ENCODE measurements around the gene ARHGAP44. TPM values are rescaled to one million over a fixed set of nuclear protein-coding genes. Genes with fewer than 3 reads are reported as not detected.

Gene ARHGAP44
- total and polyA plus RNA-seq, 2 of the 8 experiments (the other 6 are each of a cell fraction or from before 2014, with no cell fraction given): 6.2 to 22.2 TPM

DNA sequence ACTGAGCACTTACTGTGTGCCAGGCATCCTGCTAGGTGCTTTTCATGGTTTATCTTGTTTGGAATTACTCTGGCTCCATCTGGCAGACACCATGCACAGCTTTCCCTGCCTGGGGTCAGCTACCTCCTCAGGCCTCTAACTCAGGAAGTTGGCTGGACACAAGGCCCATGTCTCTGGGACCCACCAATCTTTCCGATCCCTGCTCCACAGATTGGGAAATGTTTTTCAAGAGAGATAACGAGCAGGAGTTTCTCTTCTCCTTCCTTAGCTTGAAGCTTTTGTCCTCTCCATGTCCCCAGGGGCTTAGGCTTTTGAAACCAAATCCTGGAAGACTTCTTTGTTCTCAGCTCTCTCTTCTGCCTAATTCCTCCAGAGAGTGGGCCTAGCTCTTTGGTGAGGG lies 240.0 kb downstream of the ARHGAP44 start (continued):
- TF ChIP-seq, protein P1, sequence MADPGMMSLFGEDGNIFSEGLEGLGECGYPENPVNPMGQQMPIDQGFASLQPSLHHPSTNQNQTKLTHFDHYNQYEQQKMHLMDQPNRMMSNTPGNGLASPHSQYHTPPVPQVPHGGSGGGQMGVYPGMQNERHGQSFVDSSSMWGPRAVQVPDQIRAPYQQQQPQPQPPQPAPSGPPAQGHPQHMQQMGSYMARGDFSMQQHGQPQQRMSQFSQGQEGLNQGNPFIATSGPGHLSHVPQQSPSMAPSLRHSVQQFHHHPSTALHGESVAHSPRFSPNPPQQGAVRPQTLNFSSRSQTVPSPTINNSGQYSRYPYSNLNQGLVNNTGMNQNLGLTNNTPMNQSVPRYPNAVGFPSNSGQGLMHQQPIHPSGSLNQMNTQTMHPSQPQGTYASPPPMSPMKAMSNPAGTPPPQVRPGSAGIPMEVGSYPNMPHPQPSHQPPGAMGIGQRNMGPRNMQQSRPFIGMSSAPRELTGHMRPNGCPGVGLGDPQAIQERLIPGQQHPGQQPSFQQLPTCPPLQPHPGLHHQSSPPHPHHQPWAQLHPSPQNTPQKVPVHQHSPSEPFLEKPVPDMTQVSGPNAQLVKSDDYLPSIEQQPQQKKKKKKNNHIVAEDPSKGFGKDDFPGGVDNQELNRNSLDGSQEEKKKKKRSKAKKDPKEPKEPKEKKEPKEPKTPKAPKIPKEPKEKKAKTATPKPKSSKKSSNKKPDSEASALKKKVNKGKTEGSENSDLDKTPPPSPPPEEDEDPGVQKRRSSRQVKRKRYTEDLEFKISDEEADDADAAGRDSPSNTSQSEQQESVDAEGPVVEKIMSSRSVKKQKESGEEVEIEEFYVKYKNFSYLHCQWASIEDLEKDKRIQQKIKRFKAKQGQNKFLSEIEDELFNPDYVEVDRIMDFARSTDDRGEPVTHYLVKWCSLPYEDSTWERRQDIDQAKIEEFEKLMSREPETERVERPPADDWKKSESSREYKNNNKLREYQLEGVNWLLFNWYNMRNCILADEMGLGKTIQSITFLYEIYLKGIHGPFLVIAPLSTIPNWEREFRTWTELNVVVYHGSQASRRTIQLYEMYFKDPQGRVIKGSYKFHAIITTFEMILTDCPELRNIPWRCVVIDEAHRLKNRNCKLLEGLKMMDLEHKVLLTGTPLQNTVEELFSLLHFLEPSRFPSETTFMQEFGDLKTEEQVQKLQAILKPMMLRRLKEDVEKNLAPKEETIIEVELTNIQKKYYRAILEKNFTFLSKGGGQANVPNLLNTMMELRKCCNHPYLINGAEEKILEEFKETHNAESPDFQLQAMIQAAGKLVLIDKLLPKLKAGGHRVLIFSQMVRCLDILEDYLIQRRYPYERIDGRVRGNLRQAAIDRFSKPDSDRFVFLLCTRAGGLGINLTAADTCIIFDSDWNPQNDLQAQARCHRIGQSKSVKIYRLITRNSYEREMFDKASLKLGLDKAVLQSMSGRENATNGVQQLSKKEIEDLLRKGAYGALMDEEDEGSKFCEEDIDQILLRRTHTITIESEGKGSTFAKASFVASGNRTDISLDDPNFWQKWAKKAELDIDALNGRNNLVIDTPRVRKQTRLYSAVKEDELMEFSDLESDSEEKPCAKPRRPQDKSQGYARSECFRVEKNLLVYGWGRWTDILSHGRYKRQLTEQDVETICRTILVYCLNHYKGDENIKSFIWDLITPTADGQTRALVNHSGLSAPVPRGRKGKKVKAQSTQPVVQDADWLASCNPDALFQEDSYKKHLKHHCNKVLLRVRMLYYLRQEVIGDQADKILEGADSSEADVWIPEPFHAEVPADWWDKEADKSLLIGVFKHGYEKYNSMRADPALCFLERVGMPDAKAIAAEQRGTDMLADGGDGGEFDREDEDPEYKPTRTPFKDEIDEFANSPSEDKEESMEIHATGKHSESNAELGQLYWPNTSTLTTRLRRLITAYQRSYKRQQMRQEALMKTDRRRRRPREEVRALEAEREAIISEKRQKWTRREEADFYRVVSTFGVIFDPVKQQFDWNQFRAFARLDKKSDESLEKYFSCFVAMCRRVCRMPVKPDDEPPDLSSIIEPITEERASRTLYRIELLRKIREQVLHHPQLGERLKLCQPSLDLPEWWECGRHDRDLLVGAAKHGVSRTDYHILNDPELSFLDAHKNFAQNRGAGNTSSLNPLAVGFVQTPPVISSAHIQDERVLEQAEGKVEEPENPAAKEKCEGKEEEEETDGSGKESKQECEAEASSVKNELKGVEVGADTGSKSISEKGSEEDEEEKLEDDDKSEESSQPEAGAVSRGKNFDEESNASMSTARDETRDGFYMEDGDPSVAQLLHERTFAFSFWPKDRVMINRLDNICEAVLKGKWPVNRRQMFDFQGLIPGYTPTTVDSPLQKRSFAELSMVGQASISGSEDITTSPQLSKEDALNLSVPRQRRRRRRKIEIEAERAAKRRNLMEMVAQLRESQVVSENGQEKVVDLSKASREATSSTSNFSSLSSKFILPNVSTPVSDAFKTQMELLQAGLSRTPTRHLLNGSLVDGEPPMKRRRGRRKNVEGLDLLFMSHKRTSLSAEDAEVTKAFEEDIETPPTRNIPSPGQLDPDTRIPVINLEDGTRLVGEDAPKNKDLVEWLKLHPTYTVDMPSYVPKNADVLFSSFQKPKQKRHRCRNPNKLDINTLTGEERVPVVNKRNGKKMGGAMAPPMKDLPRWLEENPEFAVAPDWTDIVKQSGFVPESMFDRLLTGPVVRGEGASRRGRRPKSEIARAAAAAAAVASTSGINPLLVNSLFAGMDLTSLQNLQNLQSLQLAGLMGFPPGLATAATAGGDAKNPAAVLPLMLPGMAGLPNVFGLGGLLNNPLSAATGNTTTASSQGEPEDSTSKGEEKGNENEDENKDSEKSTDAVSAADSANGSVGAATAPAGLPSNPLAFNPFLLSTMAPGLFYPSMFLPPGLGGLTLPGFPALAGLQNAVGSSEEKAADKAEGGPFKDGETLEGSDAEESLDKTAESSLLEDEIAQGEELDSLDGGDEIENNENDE (IDR thresholded peaks at IDR 0.05; ENCODE audit: insufficient replicate concordance, low read length): no peak
- TF ChIP-seq BRCA1 (IDR thresholded peaks at IDR 0.05; ENCODE audit: low read depth, low read length): no peak
- no peak for TF ChIP-seq RNF2 (IDR thresholded peaks at IDR 0.05; ENCODE audit: borderline replicate concordance, low read depth, low read length, missing control alignments, poor library complexity, severe bottlenecking)
- no peak for TF ChIP-seq TAF1 (IDR thresholded peaks at IDR 0.05; ENCODE audit: low read depth, low read length)
- no peak for TF ChIP-seq CTBP2 (IDR thresholded peaks at IDR 0.05; ENCODE audit: borderline replicate concordance, insufficient read depth, insufficient read length, low read length)
- TF ChIP-seq SRF (IDR thresholded peaks at IDR 0.05; ENCODE audit: low read depth, low read length): no peak
- no peak for TF ChIP-seq EZH2 (IDR thresholded peaks at IDR 0.05; ENCODE audit: low read depth, low read length, severe bottlenecking)
- TF ChIP-seq RAD21 (IDR thresholded peaks at IDR 0.05 in 1 of 2, conservative IDR thresholded peaks at IDR 0.05 in 1 of 2; ENCODE audit: low read depth in 2 of 2, low read length in 2 of 2): no peak
- no peak for TF ChIP-seq NANOG (IDR thresholded peaks at IDR 0.05; ENCODE audit: insufficient read depth, low read depth, low read length, poor library complexity, severe bottlenecking)

Data from H1 (cell line).